WTC11 (cell line): ENCODE results near the gene GANAB. TPM values are rescaled to one million over a fixed set of nuclear protein-coding genes. Genes with fewer than 3 reads are reported as not detected.

Source experiments
- AFF4 ChIP-seq: sonication (generic); formaldehyde crosslinking; IDR thresholded peaks from 2 replicates; pipeline ENCODE4 v1.8.1; 2023; ENCODE audit warnings: mild to moderate bottlenecking, missing genetic modification reagents, borderline replicate concordance
- ATF1 ChIP-seq: sonication (generic); formaldehyde crosslinking; IDR thresholded peaks from 2 replicates; pipeline ENCODE4 v1.8.1; 2023; ENCODE audit warnings: mild to moderate bottlenecking, moderate library complexity, missing genetic modification reagents
- CBFB ChIP-seq: sonication (generic); formaldehyde crosslinking; IDR thresholded peaks from 2 replicates; pipeline ENCODE4 v1.8.1; 2022; ENCODE audit warnings: mild to moderate bottlenecking, low read depth, missing genetic modification reagents
- CREM ChIP-seq: sonication (generic); formaldehyde crosslinking; IDR thresholded peaks from 2 replicates; pipeline ENCODE4 v1.8.1; 2022; ENCODE audit warnings: mild to moderate bottlenecking, missing genetic modification reagents, moderate library complexity
- IRF1 ChIP-seq: sonication (generic); formaldehyde crosslinking; IDR thresholded peaks from 2 replicates; pipeline ENCODE4 v1.8.0; 2023; ENCODE audit warnings: missing genetic modification reagents
- JUN ChIP-seq: sonication (generic); formaldehyde crosslinking; IDR thresholded peaks from 2 replicates; pipeline ENCODE4 v1.8.0; 2023; ENCODE audit warnings: mild to moderate bottlenecking, missing genetic modification reagents
- MAX ChIP-seq: sonication (generic); formaldehyde crosslinking; IDR thresholded peaks from 2 replicates; pipeline ENCODE4 v1.8.0; 2022; ENCODE audit warnings: mild to moderate bottlenecking, missing genetic modification reagents
- MLX ChIP-seq: sonication (generic); formaldehyde crosslinking; IDR thresholded peaks from 2 replicates; pipeline ENCODE4 v1.8.1; 2023; ENCODE audit warnings: mild to moderate bottlenecking, missing genetic modification reagents, moderate library complexity
- MYBL2 ChIP-seq: sonication (generic); formaldehyde crosslinking; IDR thresholded peaks from 2 replicates; pipeline ENCODE4 v1.8.1; 2023; ENCODE audit warnings: mild to moderate bottlenecking, moderate library complexity, missing genetic modification reagents
- NR3C1 ChIP-seq: sonication (generic); formaldehyde crosslinking; conservative IDR thresholded peaks from 2 replicates; pipeline ENCODE4 v1.8.1; 2023; ENCODE audit warnings: low read depth, mild to moderate bottlenecking, missing genetic modification reagents
- PREB ChIP-seq: sonication (generic); formaldehyde crosslinking; IDR thresholded peaks from 2 replicates; pipeline ENCODE4 v1.8.1; 2022; ENCODE audit warnings: mild to moderate bottlenecking, missing genetic modification reagents, moderate library complexity, borderline replicate concordance
- RORB ChIP-seq: fragments of 250-450 bp; sonication (Bioruptor Pico); IDR thresholded peaks from 2 replicates; pipeline ENCODE4 v1.9.0; 2021; ENCODE audit warnings: mild to moderate bottlenecking
- SMAD3 ChIP-seq: sonication (generic); formaldehyde crosslinking; IDR thresholded peaks from 2 replicates; pipeline ENCODE4 v1.8.0; 2022; ENCODE audit warnings: missing genetic modification reagents, mild to moderate bottlenecking, borderline replicate concordance
- SOX15 ChIP-seq: fragments of 250-450 bp; sonication (Bioruptor Pico); IDR thresholded peaks from 2 replicates; pipeline ENCODE4 v1.9.0; 2021; ENCODE audit warnings: mild to moderate bottlenecking
- TEAD1 ChIP-seq: sonication (generic); formaldehyde crosslinking; IDR thresholded peaks from 2 replicates; pipeline ENCODE4 v1.8.0; 2022; ENCODE audit warnings: mild to moderate bottlenecking, missing genetic modification reagents
- TEAD4 ChIP-seq: sonication (generic); formaldehyde crosslinking; IDR thresholded peaks from 2 replicates; pipeline ENCODE4 v1.8.0; 2022; ENCODE audit warnings: mild to moderate bottlenecking, missing genetic modification reagents
- TP53 ChIP-seq: sonication (generic); formaldehyde crosslinking; IDR thresholded peaks from 2 replicates; pipeline ENCODE4 v1.8.1; 2023; ENCODE audit warnings: mild to moderate bottlenecking, missing genetic modification reagents
- ZNF138 ChIP-seq: sonication (generic); formaldehyde crosslinking; conservative IDR thresholded peaks from 2 replicates; pipeline ENCODE4 v1.8.1; 2022; ENCODE audit warnings: mild to moderate bottlenecking, moderate library complexity, missing genetic modification reagents
- ZNF281 ChIP-seq: sonication (generic); formaldehyde crosslinking; IDR thresholded peaks from 2 replicates; pipeline ENCODE4 v1.8.0; 2023; ENCODE audit warnings: mild to moderate bottlenecking, missing genetic modification reagents
- total RNA-seq: library from RNA; stranded (reverse); gene quantifications from 3 replicates; pipeline ENCODE4 v1.2.3, GENCODE V29; 2021
- TF ChIP-seq, protein P1 (sequence below): sonication (generic); formaldehyde crosslinking; conservative IDR thresholded peaks from 2 replicates; pipeline ENCODE4 v1.8.1; 2023; ENCODE audit warnings: mild to moderate bottlenecking, low read depth, missing genetic modification reagents, moderate library complexity
- TF ChIP-seq, protein P2 (sequence below): sonication (generic); formaldehyde crosslinking; IDR thresholded peaks from 2 replicates; pipeline ENCODE4 v1.8.0; 2022; ENCODE audit warnings: mild to moderate bottlenecking, missing genetic modification reagents

Gene GANAB
- total RNA-seq, 1 experiment from 2014 or later, result 327 TPM

DNA sequence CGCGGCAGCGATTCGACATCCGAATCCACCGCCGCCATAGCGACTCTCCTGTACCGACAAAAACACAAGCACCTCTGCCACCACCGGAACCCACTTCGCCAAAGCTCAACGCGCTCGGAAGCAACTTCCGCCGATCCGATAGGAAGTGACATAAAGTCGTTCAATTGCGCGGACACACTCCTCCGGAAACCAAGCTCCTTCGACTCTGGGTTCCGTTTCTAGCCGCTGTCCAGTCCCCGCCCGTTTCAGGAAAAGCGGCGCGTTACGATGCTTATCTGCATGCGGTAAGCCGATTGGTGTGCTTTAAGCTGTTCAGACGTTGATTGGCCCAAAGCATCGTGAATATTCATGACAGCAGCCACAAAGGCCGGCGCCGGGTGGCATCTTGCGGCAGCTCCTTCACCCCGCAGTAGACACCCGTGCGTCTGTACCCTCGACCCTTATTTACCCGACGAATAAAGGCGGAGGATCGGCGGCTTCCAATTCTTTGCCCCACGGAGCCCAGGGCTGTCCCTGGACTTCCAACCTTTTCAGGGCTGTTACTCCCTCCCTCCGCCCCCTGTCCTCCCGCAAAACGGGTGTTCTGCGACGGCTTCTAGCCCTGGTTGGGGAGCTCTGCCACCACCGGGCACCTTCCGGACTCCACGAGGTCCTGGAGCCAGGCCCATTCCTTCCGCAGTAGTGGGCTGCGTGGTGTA, 54.8 kb downstream of the GANAB start, which contains the start of gene TUT1 (continued):
- TF ChIP-seq PREB (CRISPR knock-in tag) (no peak), TEAD1 (CRISPR knock-in tag) (peak; percentile 85; the same call in 1 of the 2 replicates), CBFB (CRISPR knock-in tag) (0 out of 2 replicates have a peak, but pooled peaks have one; percentile 64), ATF1 (CRISPR knock-in tag) (no peak), MYBL2 (CRISPR knock-in tag) (peak; percentile 95), SMAD3 (CRISPR knock-in tag) (peak; percentile 74; the same call in 1 of the 2 replicates), NR3C1 (CRISPR knock-in tag) (no peak), ZNF138 (CRISPR knock-in tag) (no peak), MAX (CRISPR knock-in tag) (peak; percentile 79), MLX (CRISPR knock-in tag) (no peak), SOX15 (CRISPR knock-in tag) (no peak), AFF4 (CRISPR knock-in tag) (no peak; the same call in 1 of the 2 replicates), CREM (peak; percentile 95), ZNF281 (CRISPR knock-in tag) (no peak), TP53 (no peak), JUN (CRISPR knock-in tag) (peak; percentile 13; the same call in 1 of the 2 replicates), IRF1 (CRISPR knock-in tag) (no peak), TEAD4 (CRISPR knock-in tag) (no peak), RORB (no peak)
- TF ChIP-seq, protein P1, sequence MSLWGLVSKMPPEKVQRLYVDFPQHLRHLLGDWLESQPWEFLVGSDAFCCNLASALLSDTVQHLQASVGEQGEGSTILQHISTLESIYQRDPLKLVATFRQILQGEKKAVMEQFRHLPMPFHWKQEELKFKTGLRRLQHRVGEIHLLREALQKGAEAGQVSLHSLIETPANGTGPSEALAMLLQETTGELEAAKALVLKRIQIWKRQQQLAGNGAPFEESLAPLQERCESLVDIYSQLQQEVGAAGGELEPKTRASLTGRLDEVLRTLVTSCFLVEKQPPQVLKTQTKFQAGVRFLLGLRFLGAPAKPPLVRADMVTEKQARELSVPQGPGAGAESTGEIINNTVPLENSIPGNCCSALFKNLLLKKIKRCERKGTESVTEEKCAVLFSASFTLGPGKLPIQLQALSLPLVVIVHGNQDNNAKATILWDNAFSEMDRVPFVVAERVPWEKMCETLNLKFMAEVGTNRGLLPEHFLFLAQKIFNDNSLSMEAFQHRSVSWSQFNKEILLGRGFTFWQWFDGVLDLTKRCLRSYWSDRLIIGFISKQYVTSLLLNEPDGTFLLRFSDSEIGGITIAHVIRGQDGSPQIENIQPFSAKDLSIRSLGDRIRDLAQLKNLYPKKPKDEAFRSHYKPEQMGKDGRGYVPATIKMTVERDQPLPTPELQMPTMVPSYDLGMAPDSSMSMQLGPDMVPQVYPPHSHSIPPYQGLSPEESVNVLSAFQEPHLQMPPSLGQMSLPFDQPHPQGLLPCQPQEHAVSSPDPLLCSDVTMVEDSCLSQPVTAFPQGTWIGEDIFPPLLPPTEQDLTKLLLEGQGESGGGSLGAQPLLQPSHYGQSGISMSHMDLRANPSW, result no peak
- TF ChIP-seq, protein P2, sequence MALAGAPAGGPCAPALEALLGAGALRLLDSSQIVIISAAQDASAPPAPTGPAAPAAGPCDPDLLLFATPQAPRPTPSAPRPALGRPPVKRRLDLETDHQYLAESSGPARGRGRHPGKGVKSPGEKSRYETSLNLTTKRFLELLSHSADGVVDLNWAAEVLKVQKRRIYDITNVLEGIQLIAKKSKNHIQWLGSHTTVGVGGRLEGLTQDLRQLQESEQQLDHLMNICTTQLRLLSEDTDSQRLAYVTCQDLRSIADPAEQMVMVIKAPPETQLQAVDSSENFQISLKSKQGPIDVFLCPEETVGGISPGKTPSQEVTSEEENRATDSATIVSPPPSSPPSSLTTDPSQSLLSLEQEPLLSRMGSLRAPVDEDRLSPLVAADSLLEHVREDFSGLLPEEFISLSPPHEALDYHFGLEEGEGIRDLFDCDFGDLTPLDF, result no peak
